H1 (cell line): Measurements from ENCODE around the gene PHETA1. TPM values are rescaled to one million over a fixed set of nuclear protein-coding genes. Genes with fewer than 3 reads are reported as not detected.
A peak's percentile ranks its signal among the peaks of the same experiment; 100 is the strongest.

Source experiments
- CTCF ChIA-PET: fragments of 300-600 bp; sonication (Branson Sonifier 250); formaldehyde crosslinking; loops from one replicate; lab custom pipeline; 2021; ENCODE audit not compliant: partially characterized antibody; lab: Charles Lee
- POLR2A ChIA-PET: fragments of 300-600 bp; sonication (Branson Sonifier 250); formaldehyde crosslinking; loops from one replicate; lab custom pipeline; 2021; ENCODE audit warnings: inconsistent platforms; ENCODE audit not compliant: partially characterized antibody; lab: Charles Lee
- DNase-seq, 2 experiments: peaks; one replicate each; pipeline versions ENCODE4 v3.0.0 to v3.0.0-alpha.2; 2010 to 2022; ENCODE audit warnings: low spot score in 2 of 2, low read depth in 1 of 2, mixed read lengths in 1 of 2
- FAIRE-seq: peaks from 2 replicates; lab custom pipeline; 2011; peaks lifted over from hg19 to GRCh38; lab: Jason Lieb, UNC
- H2AFZ ChIP-seq: 2 replicates; pipeline ENCODE4 v1.8.1; 2012; ENCODE audit warnings: low read length, inconsistent platforms
- H2AK5ac ChIP-seq: 2 replicates; pipeline ENCODE4 v1.6.1; 2013; ENCODE audit warnings: low read depth, low read length
- H2BK120ac ChIP-seq: replicated peaks from 2 replicates; pipeline ENCODE3; 2013; ENCODE audit warnings: low read depth, low read length, inconsistent platforms
- H2BK12ac ChIP-seq: 2 replicates; pipeline ENCODE4 v1.6.1; 2013; ENCODE audit warnings: low read depth, low read length
- H2BK15ac ChIP-seq: 2 replicates; pipeline ENCODE4 v1.6.1; 2013; ENCODE audit warnings: low read length
- H2BK20ac ChIP-seq: 2 replicates; pipeline ENCODE4 v1.6.1; 2013; ENCODE audit warnings: low read length
- H2BK5ac ChIP-seq: 2 replicates; pipeline ENCODE4 v1.6.1; 2013; ENCODE audit warnings: low read depth, low read length
- H3K14ac ChIP-seq: 2 replicates; pipeline ENCODE4 v1.6.1; 2013; ENCODE audit warnings: inconsistent platforms; ENCODE audit not compliant: insufficient read length
- H3K18ac ChIP-seq: 2 replicates; pipeline ENCODE4 v1.6.1; 2013; ENCODE audit warnings: low read length; ENCODE audit errors: extremely low read depth
- H3K23ac ChIP-seq: 2 replicates; pipeline ENCODE4 v1.6.1; 2013; ENCODE audit warnings: inconsistent platforms; ENCODE audit not compliant: insufficient read length
- H3K23me2 ChIP-seq: 2 replicates; pipeline ENCODE4 v1.6.1; 2013; ENCODE audit warnings: low read depth, low read length
- H3K27ac ChIP-seq: 2 replicates; pipeline ENCODE4 v1.6.1; 2011; ENCODE audit warnings: low read depth, low read length, inconsistent platforms
- H3K27me3 ChIP-seq, 4 experiments: replicated peaks in 1 of 4; 1 replicate in 1 of 4; 2 replicates in 3 of 4; pipeline versions ENCODE4 v1.6.1 to v1.8.1; 2011 to 2013; ENCODE audit warnings: low read length in 3 of 4, mild to moderate bottlenecking in 3 of 4, inconsistent platforms in 2 of 4, mixed read lengths in 2 of 4, moderate library complexity in 1 of 4; ENCODE audit not compliant: control insufficient read depth in 3 of 4, insufficient read depth in 3 of 4; ENCODE audit errors: extremely low read depth in 1 of 4
- H3K36me3 ChIP-seq, 4 experiments: 2 replicates each; pipeline versions ENCODE4 v1.6.1 to v1.8.1; 2011 to 2013; ENCODE audit warnings: mild to moderate bottlenecking in 4 of 4, low read length in 3 of 4, moderate library complexity in 2 of 4, control low read depth in 1 of 4, inconsistent platforms in 1 of 4; ENCODE audit not compliant: insufficient read depth in 4 of 4, control insufficient read depth in 2 of 4
- H3K4ac ChIP-seq: replicated peaks from 2 replicates; pipeline ENCODE3; 2013; ENCODE audit warnings: low read length, low read depth, mixed read lengths, inconsistent platforms; ENCODE audit not compliant: insufficient read length
- H3K4me1 ChIP-seq, 4 experiments: replicated peaks in 1 of 4; 1 replicate in 1 of 4; 2 replicates in 3 of 4; pipeline versions ENCODE4 v1.6.1 to v1.8.1; 2011 to 2013; ENCODE audit warnings: low read length in 3 of 4, inconsistent platforms in 2 of 4, mixed read lengths in 1 of 4; ENCODE audit not compliant: insufficient read depth in 4 of 4, control insufficient read depth in 3 of 4
- H3K4me2 ChIP-seq, 2 experiments: 2 replicates each; pipeline versions ENCODE4 v1.6.1 to v1.8.1; 2011 to 2013; ENCODE audit warnings: low read depth in 2 of 2, low read length in 2 of 2, control low read depth in 1 of 2, inconsistent platforms in 1 of 2, mild to moderate bottlenecking in 1 of 2; ENCODE audit not compliant: insufficient read depth in 1 of 2
- H3K4me3 ChIP-seq, 4 experiments: fragments of 200-600, 300-600 bp in 1 of 4; sonication (generic), shearing (Covaris generic), sonication (Bioruptor Twin) in 1 of 4; 2 replicates each; pipeline versions ENCODE4 v1.5.1 to v1.8.1; 2011 to 2016; ENCODE audit warnings: low read length in 4 of 4, low read depth in 3 of 4, control low read depth in 2 of 4, inconsistent platforms in 2 of 4, mild to moderate bottlenecking in 2 of 4, mixed read lengths in 1 of 4, moderate library complexity in 1 of 4; ENCODE audit not compliant: insufficient read depth in 2 of 4; ENCODE audit errors: extremely low read depth in 1 of 4
- H3K56ac ChIP-seq: replicated peaks from 2 replicates; pipeline ENCODE3; 2013; ENCODE audit warnings: low read depth, mild to moderate bottlenecking, mixed read lengths, low read length, inconsistent platforms; ENCODE audit not compliant: insufficient read length
- H3K79me1 ChIP-seq: 2 replicates; pipeline ENCODE4 v1.6.1; 2013; ENCODE audit warnings: low read depth, low read length, control low read depth
- H3K79me2 ChIP-seq, 2 experiments: 2 replicates each; pipeline versions ENCODE4 v1.6.1 to v1.8.1; 2012 to 2013; ENCODE audit warnings: low read length in 2 of 2, mild to moderate bottlenecking in 2 of 2, inconsistent platforms in 1 of 2; ENCODE audit not compliant: insufficient read depth in 2 of 2, control insufficient read depth in 1 of 2
- H3K9ac ChIP-seq, 4 experiments: replicated peaks in 1 of 4; 1 replicate in 1 of 4; 2 replicates in 3 of 4; pipeline versions ENCODE4 v1.6.1 to v1.8.1; 2011 to 2013; ENCODE audit warnings: low read depth in 3 of 4, low read length in 3 of 4, control low read depth in 2 of 4, mild to moderate bottlenecking in 2 of 4, moderate library complexity in 2 of 4, inconsistent platforms in 1 of 4; ENCODE audit errors: extremely low read depth in 1 of 4
- H3K9me3 ChIP-seq, 2 experiments: 2 replicates each; pipeline versions ENCODE4 v1.6.1 to v1.8.1; 2012 to 2013; ENCODE audit warnings: mild to moderate bottlenecking in 2 of 2, moderate library complexity in 2 of 2, control low read depth in 1 of 2, inconsistent platforms in 1 of 2, low read depth in 1 of 2, low read length in 1 of 2, mixed read lengths in 1 of 2; ENCODE audit not compliant: insufficient read depth in 2 of 2
- H4K20me1 ChIP-seq, 2 experiments: replicated peaks in 1 of 2; 2 replicates each; pipeline versions ENCODE3 to v1.8.1; 2011 to 2013; ENCODE audit warnings: inconsistent platforms in 2 of 2, low read length in 2 of 2, mild to moderate bottlenecking in 1 of 2; ENCODE audit not compliant: insufficient read depth in 2 of 2, control insufficient read depth in 1 of 2
- H4K5ac ChIP-seq: 2 replicates; pipeline ENCODE4 v1.6.1; 2013; ENCODE audit warnings: low read length, low read depth, mixed read lengths, inconsistent platforms; ENCODE audit not compliant: insufficient read length
- H4K8ac ChIP-seq: 2 replicates; pipeline ENCODE4 v1.8.0; 2013; ENCODE audit warnings: mild to moderate bottlenecking, moderate library complexity, low read length, inconsistent platforms; ENCODE audit not compliant: insufficient read depth; ENCODE audit errors: extremely low read depth
- H4K91ac ChIP-seq: replicated peaks from 2 replicates; pipeline ENCODE3; 2013; ENCODE audit warnings: low read length, mixed read lengths, inconsistent platforms; ENCODE audit not compliant: insufficient read length
- BCL11A ChIP-seq, 2 experiments: IDR thresholded peaks; one replicate each; pipeline ENCODE4 v1.6.1; 2011; ENCODE audit warnings: low read depth in 2 of 2, low read length in 2 of 2, mild to moderate bottlenecking in 2 of 2
- CBX8 ChIP-seq: fragments of 300-800, 300-1000 bp; sonication (generic); IDR thresholded peaks from 2 replicates; pipeline ENCODE4 v1.7.1; 2016; ENCODE audit warnings: low read depth, low read length, borderline replicate concordance
- CHD1 ChIP-seq: IDR thresholded peaks from 2 replicates; pipeline ENCODE4 v1.6.1; 2012; ENCODE audit warnings: low read depth, low read length, improper control_type of control experiment
- EGR1 ChIP-seq: IDR thresholded peaks from 2 replicates; pipeline ENCODE4 v1.6.1; 2011; ENCODE audit warnings: low read depth, low read length, borderline replicate concordance
- RXRA ChIP-seq: IDR thresholded peaks from 2 replicates; pipeline ENCODE4 v1.6.1; 2011; ENCODE audit warnings: low read depth, mild to moderate bottlenecking, low read length, moderate library complexity; ENCODE audit not compliant: insufficient read depth
- SRF ChIP-seq: IDR thresholded peaks from 2 replicates; pipeline ENCODE4 v1.6.1; 2011; ENCODE audit warnings: mild to moderate bottlenecking, low read depth, low read length, moderate library complexity
- TAF1 ChIP-seq: IDR thresholded peaks from 2 replicates; pipeline ENCODE4 v1.6.1; 2011; ENCODE audit warnings: mild to moderate bottlenecking, low read depth, low read length
- TBP ChIP-seq: IDR thresholded peaks from 2 replicates; pipeline ENCODE4 v1.6.1; 2011; ENCODE audit warnings: low read depth, low read length, improper control_type of control experiment
- TCF12 ChIP-seq: IDR thresholded peaks from 2 replicates; pipeline ENCODE4 v1.6.1; 2011; ENCODE audit warnings: low read depth, mild to moderate bottlenecking, low read length
- WGBS, 2 experiments: shearing (Covaris generic) in 1 of 2; methylation state at CpG; one replicate each; pipeline versions ENCODE4 v1.1.6 to v1.1.7; 2013 to 2015; ENCODE audit warnings: low lambda C conversion rate in 2 of 2, mixed read lengths in 2 of 2, inconsistent platforms in 1 of 2, low coverage in 1 of 2, missing lambda C conversion rate in 1 of 2; ENCODE audit not compliant: insufficient replicate concordance in 2 of 2, insufficient coverage in 1 of 2, insufficient read length in 1 of 2; ENCODE audit errors: extremely low coverage in 1 of 2, missing lambda C conversion rate in 1 of 2; 5-methylcytosine and 5-hydroxymethylcytosine counted together
- polyA plus RNA-seq, 7 experiments: library from polyadenylated mRNA; depleted of rRNA in 3 of 7; stranded (reverse) in 5 of 7; unstranded in 2 of 7; fragments of >200 nt in 5 of 7; fragments of 200-250 nt in 2 of 7; gene quantifications; 1 replicate in 5 of 7; 2 replicates in 1 of 7; 4 replicates in 1 of 7; pipeline versions ENCODE4 v1.2.1 to v1.2.3, GENCODE V29; 2011 to 2013; ENCODE audit warnings: missing spikeins in 2 of 7, mixed read lengths in 2 of 7
- total RNA-seq: library from RNA; stranded (reverse); fragmentation: NEBNext Ultra II Directional; extraction: Animal tissue kit (Norgen Biotek cat#: 25700); gene quantifications from 2 replicates; pipeline ENCODE4 v1.2.1, GENCODE V29; 2021
- TF ChIP-seq, protein P1 (sequence below), 3 experiments: IDR thresholded peaks; 1 replicate in 2 of 3; 2 replicates in 1 of 3; pipeline versions ENCODE4 v1.5.1 to v1.6.1; 2011; ENCODE audit warnings: low read length in 3 of 3, mild to moderate bottlenecking in 3 of 3, inconsistent platforms in 2 of 3, low read depth in 1 of 3, moderate library complexity in 1 of 3; ENCODE audit not compliant: insufficient read depth in 1 of 3; ENCODE audit errors: control extremely low read depth in 1 of 3

PHETA1 gene
- total and polyA plus RNA-seq, 2 of the 8 experiments (the other 6 are each of a cell fraction or from before 2014, with no cell fraction given): 5.2 to 12.3 TPM

DNA sequence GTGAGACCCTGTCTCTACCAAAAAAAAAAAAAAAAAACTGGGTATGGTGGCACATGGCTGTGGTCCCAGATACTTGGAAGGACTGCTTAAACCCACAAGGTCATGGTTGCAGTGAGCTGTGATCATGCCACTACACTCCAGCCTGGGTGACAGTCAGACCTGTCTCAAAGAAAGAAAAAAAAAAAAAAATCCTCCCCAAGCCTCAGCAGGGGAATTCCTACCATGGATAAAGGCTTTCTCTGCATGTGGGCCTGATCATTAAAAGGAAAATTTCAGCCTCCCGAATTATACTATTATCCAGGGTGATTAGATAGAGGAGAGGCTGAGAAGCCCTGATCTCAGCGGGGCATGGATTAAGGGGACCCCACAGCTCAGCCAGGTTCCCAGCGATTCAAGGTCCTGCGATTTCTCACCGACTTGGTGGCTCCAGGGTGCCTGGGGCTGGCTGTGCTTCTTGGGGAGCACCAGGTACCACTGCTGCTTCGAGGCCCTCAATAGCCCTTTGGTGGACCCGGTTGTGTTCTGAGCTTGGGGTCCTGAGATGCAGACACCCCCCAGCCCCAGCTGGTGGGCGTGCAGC is 42.4 kb upstream of the PHETA1 start:
- Histone ChIP-seq H3K4me3 (no peak overlapping the region; a peak in 1 of 8 replicates), H3K4me1 (peaks cover 31 to 70% (median 49%) of the 10 kb centered on the region in 4 experiments)
- TF ChIP-seq TCF12 (no peak), CHD1 (no peak), TBP (no peak), EGR1 (no peak), RXRA (no peak), CBX8 (no peak), SRF (no peak), TAF1 (no peak), BCL11A (IDR thresholded peaks at IDR 0.05; ENCODE audit: low read depth in 2 of 2, low read length in 2 of 2) (no peak)
- TF ChIP-seq, protein P1, sequence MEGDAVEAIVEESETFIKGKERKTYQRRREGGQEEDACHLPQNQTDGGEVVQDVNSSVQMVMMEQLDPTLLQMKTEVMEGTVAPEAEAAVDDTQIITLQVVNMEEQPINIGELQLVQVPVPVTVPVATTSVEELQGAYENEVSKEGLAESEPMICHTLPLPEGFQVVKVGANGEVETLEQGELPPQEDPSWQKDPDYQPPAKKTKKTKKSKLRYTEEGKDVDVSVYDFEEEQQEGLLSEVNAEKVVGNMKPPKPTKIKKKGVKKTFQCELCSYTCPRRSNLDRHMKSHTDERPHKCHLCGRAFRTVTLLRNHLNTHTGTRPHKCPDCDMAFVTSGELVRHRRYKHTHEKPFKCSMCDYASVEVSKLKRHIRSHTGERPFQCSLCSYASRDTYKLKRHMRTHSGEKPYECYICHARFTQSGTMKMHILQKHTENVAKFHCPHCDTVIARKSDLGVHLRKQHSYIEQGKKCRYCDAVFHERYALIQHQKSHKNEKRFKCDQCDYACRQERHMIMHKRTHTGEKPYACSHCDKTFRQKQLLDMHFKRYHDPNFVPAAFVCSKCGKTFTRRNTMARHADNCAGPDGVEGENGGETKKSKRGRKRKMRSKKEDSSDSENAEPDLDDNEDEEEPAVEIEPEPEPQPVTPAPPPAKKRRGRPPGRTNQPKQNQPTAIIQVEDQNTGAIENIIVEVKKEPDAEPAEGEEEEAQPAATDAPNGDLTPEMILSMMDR (IDR thresholded peaks at IDR 0.05; ENCODE audit: control extremely low read depth in 1 of 3, insufficient read depth in 1 of 3, low read depth in 1 of 3, low read length in 3 of 3): no peak

More for the DNA sequence above, 42.4 kb upstream of the PHETA1 start:
- H3K27ac ChIP-seq: peak overlapping the region; percentile 63; the same call in 1 of the 2 replicates
- H3K4me2 ChIP-seq: peak overlapping the region; percentile 40 to 54; a peak in 3 of 4 replicates
- H2BK15ac ChIP-seq: peak overlapping the region; percentile 19; the same call in 1 of the 2 replicates
- H2AFZ ChIP-seq: no peak overlapping the region
- peaks cover 21 to 32% of the 10 kb centered on the region in 2 experiments for H4K20me1 ChIP-seq
- H3K9me3 ChIP-seq: no peaks in the 10 kb centered on the region
- peaks cover 9% of the 10 kb centered on the region; the same call in 1 of the 2 replicates for H3K23me2 ChIP-seq
- H3K56ac ChIP-seq: no peak overlapping the region
- H4K91ac ChIP-seq: peak overlapping the region; percentile 22
- H2BK20ac ChIP-seq: peak overlapping the region; percentile 3; the same call in 1 of the 2 replicates
- H4K5ac ChIP-seq: peak overlapping the region; percentile 39
- peak overlapping the region; percentile 86; the same call in 1 of the 2 replicates for H4K8ac ChIP-seq
- no peak overlapping the region for H3K9ac ChIP-seq
- H3K23ac ChIP-seq: no peak overlapping the region
- H3K18ac ChIP-seq: peak overlapping the region; percentile 62; the same call in 1 of the 2 replicates
- peak overlapping the region; percentile 45 for H3K4ac ChIP-seq
- ChIA-PET CTCF (interaction anchor here (2.8 to 22.8 kb wide), 6 partner anchors 8 to 37 kb away, joined by 9 to 838 read pairs (median 27); no protein-coding TSS in a partner anchor), POLR2A (interaction anchor here (0.6 to 4.3 kb wide), 10 partner anchors 8 to 110 kb away, joined by 3 to 29 read pairs (median 5); no protein-coding TSS in a partner anchor)
- H2AK5ac ChIP-seq: no peak overlapping the region
- H2BK5ac ChIP-seq: peak overlapping the region; percentile 94
- peaks cover 0 to 2% (median 0%) of the 10 kb centered on the region in 4 experiments; a peak in 1 of 8 replicates for H3K36me3 ChIP-seq
- H3K79me2 ChIP-seq: peaks cover 44 to 92% of the 10 kb centered on the region in 2 experiments
- H2BK12ac ChIP-seq: no peak overlapping the region; the same call in 1 of the 2 replicates
- H3K14ac ChIP-seq: no peak overlapping the region
- DNase-seq (no peak), FAIRE-seq (no peak)
- 83% methylated on average over 8 of the region's 8 CpGs; no CpG with 5 or more reads in 1 of the 2 experiments for WGBS, 2 experiments
- H3K79me1 ChIP-seq: peaks cover 16% of the 10 kb centered on the region
- no peaks in the 10 kb centered on the region for H3K27me3 ChIP-seq
- H2BK120ac ChIP-seq: peak overlapping the region; percentile 34
